Measurements from ENCODE around the gene WDTC1.

Gene WDTC1

DNA sequence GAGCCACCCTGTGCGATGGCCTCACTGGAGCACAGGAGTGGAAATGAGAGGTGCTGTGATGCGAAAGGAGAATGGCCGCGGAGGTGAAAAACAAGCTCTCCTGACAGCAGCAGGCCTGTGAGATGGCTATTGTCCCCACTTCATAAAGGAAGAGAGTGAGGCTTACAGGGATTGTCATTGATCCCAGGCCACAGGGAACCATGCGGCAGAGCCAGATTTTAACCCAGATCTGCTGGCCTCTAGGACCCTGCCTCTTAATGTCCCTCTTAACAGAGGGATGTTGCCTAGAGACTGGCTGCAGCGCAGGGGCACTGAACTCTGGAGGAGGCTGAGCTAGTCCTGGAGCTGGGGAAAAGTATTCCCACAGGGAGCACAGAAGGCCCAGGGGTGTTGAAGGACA, 104.3 kb downstream of the WDTC1 start:
- DNase-seq = no peak

DNA sequence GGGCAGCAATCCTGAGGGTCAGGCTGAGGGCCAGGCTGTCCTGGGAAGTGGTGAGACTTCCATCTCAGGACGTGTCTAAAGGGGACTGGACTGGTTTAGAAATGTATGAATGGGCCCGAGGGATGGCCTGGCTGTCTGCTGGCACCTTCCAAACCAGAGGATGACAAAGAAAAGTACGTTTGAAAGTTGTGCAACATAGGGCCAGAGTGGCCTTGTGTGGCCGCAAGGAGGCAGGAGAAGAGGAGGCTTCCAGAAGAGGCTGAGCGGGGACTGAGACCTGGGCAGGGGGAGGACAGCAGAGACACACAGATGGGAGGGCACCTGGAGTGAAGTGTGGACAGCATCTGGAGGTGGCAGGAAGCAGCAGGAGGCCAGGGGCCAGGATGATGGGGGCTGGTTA, 104.8 kb downstream of the WDTC1 start:
- no peak for DNase-seq

DNA sequence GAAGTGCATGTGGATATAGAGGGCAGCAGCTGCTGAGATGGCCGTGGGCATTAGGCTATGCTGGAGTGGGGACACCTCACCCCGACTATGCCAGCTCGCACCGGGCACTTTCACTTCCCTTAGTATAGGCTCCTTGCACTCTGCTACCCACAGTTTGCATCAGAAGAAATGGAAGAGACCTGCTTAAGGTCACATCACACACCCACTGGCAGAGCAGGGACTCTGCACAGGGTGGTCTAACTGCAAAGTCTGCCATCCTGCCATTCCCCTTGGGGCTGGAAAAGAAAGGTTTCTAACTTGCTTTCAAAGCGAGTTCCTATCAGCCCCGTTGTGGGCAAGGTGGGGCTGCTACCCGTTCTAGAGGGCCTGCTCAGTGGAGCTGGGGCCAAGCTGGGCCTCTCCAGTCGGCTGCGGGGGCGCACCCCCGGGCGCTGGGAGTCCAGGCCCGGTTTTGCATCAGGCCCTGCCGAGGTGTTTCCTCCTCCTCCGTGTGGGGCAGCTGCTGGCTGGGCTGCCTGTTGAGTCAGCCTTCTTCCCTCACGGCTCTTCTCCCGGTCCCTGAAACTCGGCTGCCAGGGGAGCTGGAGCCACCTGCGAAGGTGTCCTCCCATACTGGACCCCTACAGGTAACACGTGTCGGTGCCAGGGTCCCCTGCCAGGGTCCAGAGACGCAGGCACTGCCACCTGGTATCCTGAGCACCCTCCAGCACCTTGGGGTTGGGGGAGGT, 107.3 kb downstream of the WDTC1 start, which contains the start of gene SYTL1:
SYTL1 (plus strand) TSS at position 498 of the 728 bp plus-strand sequence. CDS start 3,313 bp downstream, outside the sequence.
- peak; percentile 12 to 72 for DNase-seq

DNA sequence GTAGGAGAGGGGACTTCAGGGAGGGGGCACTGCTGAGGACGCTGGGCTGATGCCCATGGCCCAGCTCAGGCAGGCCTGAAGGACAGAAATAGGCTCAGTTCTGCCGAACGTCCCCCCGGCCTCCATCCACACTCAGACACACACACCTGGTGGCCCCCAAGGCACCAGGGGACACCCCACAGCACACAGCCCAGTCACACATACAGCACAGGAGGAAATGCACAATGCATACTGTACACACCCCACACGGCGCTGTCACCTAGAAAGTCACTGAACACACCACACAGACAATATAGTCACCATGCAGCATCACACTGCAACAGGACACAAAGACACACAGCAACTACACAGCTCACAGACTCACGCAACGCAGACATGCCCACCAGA, 108.0 kb downstream of the WDTC1 start:
- no peak for DNase-seq

DNA sequence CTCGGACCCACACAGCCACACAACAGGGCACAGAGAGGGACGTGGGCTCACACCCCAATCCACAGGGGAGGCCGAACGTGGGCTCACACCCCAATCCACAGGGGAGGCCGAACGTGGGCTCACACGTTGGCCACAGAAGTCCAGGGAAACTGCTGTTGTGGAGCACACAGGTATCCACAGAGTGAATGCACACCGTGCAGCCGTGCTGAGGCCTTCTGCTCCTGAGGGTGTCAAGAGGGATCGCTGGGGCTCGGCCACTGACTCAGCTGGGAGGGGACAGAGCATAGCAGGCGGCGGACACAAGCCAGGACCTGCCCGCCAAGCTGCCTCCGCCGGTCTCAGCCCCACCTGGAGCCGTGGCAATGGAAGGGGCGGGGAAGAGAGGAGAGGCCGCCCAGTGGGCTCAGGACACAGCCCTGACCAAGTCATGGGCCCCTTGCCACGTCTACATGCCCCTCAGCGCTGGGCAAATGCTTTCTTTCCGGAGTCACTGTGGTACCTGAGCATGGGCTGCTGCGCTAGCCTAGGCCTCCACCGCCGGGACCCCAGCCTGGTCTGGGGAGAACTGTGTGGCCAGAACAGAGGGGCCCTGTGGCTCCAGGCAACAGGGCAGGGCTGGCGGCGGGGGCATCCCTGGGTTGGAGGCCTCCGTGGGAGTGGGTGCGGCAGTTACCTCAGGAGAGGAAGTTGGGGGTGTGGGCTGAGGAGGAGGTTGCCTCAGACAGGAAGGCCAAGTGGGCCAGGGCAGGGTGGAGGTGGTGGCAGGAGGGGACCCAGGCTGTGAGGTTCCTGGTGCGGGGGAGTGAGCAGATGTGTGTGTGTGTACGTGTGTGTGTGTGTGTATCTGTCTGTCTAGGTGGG, 108.6 kb downstream of the WDTC1 start:
- peak in 1 of 2 experiments; percentile 55 for DNase-seq

DNA sequence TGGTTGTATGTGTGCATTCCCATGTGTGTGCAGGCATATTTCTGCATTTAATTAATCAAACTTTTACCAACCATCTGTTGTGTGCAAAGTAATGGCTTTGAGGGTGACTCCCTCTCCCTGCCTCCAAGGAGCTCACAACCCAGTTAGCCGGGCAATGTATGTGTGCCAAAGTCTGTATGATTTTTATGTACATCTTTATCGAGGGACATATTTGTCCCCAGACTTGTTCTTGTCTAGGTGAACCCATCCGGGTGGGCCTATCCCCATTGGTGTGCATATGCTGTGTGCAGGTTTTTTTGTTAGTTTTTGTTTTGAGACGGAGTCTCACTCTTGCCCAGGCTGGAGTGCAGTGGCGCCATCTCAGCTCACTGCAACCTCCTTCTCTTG, 109.2 kb downstream of the WDTC1 start:
- DNase-seq = no peak

DNA sequence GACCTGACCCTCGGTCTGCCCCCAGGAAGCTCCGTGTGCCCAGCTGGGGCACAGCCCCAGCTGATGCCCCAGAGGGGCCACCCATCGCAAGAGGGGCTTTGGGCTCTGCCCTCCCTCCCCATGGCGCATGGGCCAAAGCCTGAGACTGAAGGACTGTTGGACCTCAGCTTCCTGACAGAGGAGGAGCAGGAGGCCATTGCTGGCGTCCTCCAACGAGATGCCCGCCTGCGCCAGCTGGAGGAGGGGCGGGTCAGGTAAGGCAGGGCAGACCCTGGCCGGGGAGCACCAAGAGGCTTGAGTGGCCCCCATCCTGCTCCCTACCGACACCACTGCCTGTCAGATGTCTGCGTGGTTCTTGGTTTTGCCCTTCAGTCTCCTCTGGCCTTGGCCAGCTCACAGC, 110.8 kb downstream of the WDTC1 start:
- no peak for DNase-seq

DNA sequence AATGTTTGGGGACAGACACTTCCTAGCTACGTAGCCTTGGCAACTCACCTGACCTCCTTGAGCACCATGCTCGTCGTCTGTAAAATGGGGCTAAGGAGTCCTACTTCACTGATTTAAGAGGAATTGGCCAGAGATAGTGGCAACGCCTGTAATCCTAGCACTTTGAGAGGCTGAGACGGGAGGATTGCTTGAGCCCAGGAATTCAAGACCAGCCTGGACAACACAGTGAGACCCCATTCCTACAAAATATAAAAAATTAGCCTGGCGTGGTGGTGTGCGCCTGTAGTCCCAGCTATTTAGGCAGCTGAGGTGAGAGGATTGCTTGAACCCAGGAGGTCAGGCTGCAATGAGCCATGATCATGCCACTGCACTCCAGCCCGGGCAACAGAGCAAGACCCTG, 111.9 kb downstream of the WDTC1 start:
- no peak for DNase-seq

DNA sequence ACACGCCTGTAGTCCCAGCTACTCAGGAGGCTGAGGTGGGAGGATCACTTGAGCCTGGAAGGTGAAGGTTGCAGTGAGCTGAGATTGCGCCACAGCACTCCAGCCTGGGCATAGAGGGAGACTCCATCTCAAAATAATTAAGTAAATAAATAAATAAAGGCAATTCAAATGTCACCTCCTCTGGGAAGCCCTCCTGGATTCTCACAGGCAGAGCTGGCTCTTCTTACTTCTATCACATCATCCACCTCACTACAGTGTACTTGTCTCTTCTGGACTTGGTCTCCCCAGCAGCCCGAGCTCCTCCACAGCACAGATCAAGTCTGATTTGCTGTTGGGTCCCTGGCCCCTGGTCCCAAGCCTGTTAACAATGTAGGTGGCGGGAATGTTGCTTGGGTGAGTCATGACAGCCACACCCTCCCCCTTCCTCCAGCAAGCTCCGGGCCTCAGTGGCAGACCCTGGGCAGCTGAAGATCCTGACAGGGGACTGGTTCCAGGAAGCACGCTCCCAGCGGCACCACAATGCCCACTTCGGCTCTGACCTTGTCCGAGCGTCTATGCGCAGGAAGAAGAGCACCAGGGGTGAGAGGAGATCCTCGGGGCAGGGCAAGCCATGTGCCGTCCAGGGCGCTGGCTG, 112.7 kb downstream of the WDTC1 start:
- DNase-seq = no peak

DNA sequence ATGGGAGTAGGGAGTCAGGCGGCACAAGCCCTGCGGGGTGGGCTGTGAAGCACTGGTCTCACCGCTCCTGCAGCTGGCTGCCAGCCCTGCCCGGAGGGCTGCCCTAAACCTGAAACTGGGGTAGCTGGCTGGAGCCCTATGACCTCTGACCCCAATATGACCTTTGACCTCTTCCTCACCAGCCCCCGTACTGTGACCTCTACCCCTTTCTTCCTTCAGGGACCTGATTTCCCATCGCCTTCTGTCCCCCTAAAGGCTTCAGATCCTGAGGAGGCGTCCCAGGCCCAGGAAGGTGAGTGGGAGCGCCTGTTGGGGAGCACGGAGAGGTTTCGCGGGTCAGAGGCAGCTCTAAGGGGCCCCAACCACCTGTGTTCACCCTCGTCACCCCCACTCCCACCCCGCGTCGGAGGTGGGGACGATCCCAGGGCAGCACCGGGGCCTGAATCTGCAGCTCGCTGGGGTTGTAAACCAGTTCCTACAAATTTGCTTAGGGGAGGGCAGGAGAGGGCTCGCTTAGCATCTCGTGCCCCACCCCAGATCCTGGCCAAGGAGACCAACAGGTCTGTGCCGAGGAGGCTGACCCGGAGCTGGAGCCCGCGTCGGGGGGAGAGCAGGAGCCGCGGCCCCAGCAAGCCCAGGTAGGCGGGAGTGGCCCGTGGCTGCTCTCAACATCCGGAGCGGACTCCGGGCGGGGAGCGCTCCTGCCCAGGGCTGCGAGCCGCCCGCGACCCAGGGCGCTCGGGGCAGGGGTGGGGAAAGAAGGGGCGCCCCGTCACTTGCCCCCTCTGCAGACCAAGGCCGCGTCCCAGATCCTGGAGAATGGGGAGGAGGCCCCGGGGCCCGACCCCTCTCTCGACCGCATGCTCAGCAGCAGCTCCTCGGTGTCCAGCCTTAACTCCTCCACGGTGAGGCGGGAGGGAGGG, 114.7 kb downstream of the WDTC1 start:
- peak; percentile 51 to 67 for DNase-seq

DNA sequence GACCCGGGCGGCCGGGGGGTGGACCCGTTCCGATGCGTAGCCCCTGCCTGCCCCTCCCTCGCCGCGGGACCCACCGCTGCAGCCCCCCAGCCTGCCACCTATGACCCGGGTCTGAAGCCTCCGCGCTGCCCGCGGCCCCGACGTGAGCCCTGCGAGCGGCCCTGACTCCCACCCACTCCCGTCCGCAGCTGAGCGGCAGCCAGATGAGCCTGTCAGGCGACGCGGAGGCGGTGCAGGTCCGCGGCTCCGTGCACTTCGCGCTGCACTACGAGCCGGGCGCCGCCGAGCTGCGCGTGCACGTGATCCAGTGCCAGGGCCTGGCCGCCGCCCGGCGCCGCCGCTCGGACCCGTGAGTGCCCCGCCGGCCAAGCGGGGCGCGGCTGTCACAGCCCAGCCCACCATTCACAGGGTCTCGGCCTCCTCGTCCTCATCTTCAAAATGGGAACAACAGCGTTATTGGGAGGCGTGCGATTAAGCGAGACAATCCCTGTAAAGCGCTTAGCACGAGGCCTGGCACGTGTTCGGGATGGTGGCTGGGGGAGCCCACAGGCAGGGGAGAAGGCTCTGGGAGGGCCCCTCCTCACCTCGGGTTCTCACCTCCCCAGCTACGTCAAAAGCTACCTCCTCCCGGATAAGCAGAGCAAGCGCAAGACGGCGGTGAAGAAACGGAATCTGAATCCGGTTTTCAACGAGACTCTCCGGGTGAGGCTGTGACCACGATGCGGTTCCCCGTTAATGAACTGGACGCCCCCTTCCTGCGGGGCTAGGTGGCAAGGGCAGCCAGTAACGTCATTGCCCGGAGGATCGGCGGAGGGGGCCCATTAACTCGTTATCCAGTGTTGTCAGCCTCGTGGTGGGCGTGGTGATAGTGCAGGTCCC, 115.6 kb downstream of the WDTC1 start:
- DNase-seq = peak; percentile 55 to 74

DNA sequence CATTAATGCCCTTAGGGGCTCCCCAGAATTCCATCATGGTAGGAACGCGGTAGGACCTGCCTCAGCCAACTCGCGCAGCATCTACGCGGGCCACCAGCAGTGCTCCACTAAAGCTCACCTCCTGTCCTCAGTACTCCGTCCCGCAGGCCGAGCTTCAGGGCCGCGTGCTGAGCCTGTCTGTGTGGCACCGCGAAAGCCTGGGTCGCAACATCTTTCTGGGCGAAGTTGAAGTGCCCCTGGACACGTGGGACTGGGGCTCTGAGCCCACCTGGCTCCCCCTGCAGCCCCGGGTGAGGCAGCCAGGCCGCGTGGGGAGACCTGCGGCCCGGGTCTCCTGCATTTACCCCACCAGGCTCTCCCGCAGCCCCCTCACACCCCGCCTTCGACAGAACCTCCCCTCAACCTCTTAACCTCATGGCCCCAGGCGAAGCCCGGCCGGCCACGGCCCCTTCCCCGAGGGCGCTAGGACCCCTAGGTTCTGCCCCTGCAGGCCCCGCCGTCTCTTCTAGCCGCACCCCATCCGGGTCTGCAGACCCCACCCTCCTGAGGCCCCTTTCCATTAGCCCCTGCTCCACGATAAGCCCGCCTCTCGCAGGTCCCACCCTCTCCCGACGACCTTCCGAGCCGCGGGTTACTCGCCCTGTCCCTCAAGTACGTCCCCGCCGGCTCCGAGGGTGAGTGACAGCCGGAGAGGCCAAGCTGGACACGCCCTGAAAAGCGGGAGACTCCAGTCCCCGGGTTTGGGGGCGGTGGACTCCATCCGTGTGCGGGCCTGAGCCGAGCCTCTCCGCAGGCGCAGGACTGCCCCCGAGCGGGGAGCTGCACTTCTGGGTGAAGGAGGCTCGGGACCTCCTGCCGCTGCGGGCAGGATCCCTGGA, 116.5 kb downstream of the WDTC1 start:
- no peak for DNase-seq

DNA sequence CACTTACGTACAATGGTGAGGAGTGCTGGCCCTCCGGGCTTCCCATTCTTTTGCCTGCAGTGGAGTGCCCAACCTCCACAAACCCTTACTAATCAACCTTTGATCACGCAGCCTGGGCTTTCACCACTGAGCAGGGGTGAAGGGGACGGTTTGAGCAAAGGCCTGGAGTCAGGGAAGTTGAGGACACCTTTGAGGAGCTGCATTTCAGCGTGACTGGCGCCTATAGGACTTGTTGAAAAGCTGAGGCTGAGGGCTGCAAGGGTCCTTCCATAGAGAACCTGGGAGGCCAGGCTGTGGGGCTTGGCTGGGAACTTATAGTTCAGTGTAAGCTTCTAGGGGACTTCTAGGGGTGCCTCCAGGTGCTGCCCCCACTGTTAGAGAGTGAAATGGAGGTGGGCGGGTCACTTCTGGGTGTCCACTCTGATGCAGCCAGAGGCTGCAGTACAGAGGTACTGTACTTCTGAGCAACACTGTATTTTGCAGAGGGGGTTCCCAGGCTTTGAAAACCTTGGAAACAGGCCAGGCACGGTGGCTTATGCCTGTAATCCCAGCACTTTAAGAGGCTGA, 117.2 kb downstream of the WDTC1 start:
- DNase-seq = no peak

DNA sequence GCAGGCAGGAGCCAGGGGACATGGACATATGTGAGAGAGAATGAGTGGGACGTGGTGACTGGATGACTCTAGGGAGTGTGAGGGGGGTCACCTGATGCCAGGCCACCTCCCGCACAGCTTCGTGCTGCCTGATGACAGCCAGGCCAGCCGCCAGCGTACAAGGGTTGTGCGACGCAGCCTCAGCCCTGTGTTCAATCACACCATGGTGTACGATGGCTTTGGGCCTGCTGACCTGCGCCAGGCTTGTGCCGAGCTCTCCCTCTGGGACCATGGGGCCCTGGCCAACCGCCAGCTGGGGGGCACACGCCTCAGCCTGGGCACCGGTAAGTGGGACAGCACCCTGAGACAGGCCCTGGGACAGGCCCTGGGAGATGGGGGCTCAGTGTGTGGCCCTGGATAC, 118.7 kb downstream of the WDTC1 start:
- no peak for DNase-seq

DNA sequence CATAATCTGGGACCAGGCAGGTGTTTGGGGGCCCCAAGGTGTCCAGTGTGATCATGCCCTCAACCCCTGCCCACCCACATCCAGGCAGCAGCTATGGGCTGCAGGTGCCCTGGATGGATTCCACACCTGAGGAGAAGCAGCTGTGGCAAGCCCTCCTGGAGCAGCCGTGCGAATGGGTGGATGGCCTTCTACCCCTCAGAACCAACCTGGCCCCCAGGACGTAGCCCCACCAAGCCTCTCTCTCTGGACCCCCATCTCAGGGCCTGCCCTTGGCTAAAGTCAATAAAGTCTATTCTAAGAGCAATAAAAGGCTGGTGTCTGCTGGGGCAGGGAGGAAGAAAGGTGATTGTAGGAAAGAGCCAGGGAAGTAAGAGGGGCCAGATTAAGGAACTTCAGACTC, 119.2 kb downstream of the WDTC1 start:
- no peak for DNase-seq

DNA sequence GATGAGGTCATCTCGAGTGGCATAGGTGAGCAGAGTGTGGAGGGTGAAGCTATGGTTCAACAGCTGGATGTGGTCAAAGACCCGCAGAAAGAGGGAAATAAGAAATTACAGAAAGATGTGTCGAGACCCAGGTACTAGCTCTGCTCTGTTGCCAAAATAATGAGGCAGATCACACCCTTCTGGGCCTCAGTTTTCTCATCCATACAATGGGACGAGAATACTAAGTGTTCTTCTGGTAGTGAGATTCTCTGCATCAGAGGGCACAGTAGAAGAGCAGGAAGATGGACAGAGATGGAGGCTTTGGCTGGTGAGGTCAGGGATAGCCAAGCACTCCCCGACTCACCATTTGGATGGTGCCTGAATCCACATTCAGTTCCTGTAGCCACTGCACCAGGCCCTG, 121.3 kb downstream of the WDTC1 start:
- DNase-seq = no peak

DNA sequence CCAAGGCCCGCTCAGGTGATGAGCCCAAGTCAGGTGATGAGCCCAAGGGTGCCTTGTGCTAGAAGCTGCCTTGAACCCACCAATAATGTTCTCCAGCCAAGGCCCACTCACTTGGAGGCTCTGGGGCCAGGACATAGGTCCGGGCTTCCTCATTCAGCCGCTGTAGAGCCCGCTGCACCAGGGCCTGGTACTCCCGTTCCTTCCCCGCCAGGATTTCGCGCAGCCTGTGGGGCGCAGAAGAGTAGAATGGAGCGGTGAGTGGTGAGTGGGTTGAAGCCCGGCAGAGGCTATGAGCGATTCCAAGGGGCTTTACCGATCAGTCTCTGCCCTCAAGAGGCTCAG, 121.8 kb downstream of the WDTC1 start:
- no peak for DNase-seq

DNA sequence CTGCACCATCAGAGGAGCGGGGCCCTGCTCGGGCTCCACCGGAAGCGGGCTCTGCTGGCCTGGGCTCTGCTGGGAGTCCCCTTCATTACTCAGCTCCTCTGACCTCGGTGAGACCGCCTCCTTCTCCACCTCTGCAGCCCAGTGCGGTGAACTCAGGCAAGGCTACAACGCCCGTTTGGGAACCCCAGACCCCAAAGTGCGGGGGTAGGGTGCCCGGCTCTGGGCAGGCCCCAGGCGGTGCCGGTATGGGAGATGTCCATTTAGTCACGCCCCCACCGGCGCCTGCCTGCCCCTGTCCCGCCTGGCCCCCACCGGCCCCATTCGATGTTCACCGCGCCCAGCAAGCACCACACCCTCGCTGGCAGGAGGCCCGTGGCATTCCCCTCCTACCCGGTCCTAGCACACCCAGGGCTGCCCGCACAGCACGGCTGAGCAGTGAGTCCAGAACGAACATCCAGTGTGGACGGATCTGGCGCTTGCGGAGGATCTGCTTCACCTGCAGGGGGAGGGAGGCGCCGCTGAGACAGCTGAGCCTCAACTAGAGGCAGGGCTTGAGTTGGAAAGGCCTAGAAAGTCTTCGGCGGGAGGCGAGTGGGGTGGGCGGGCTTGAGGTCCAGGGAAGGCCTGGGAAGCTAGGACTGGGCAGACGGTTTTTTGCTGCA, 122.3 kb downstream of the WDTC1 start:
- DNase-seq = no peak

DNA sequence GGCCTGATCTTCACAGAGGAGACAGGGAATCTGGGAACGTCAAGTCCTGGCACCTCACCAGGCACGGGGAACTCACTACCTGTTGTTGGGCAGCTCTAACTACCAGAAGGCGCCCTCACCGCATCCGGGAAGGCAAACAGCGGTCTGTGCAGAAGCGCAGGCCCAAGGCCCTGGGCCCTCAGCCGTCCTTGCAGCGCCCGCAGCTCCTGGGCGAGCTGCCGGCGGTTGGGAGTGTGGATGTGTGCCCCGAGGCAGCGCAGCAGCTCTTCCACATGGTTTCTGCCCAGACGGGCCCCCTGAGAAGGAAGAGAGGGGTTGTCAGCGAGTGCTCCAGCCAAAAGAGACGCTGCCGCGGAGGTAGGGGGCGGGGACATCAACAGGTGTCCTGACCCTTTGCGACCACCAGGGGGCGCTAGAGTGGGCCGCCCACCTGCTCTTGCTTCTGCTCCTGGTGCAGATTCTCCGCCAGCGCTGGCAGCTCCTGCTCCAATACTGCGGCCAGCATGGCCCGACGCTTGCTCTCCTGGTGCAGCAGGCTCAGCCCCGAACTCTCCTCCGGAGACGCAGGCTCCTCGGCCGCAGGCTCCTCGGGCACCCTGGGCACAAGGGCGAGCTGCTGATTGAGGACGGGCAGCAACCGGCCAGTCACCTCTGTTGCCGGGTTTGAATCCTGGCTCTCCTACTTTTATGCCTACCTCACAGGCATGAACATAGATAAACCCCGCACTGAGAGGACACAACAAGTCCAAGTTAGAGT, 123.0 kb downstream of the WDTC1 start:
- DNase-seq = no peak
